Gastroesophageal sphincter (tissue), 4 donors: ENCODE results near the gene HECTD4. TPM values are rescaled to one million over a fixed set of nuclear protein-coding genes. Genes with fewer than 3 reads are reported as not detected.
"Not testable (repeated sequence)": the region's sequence is repeated elsewhere in the genome, so short reads cannot be mapped to it uniquely, and the experiment has no call there.

Source experiments
- ATAC-seq: fragments of 150-250 bp; one replicate; pipeline ENCODE4 v1.9.1; 2016; ENCODE audit warnings: mild to moderate bottlenecking, moderate library complexity
- H3K27ac ChIP-seq, 4 donors: fragments of 200-600 bp; sonication (generic) in 3 of 4; 1 replicate in 3 of 4; 2 replicates in 1 of 4; pipeline ENCODE4 v1.5.1; 2016 to 2019
- H3K27me3 ChIP-seq: fragments of 200-600 bp; sonication (generic); one replicate; pipeline ENCODE4 v1.5.1; 2019
- H3K36me3 ChIP-seq, 2 donors: fragments of 200-600 bp; sonication (generic); one replicate each; pipeline ENCODE4 v1.5.1; 2019; ENCODE audit warnings: control low read depth in 1 of 2
- H3K4me1 ChIP-seq, 3 donors: fragments of 200-600 bp; sonication (generic); 1 replicate in 2 of 3; 2 replicates in 1 of 3; pipeline ENCODE4 v1.5.1; 2016 to 2019; ENCODE audit warnings: control low read depth in 2 of 3
- H3K4me3 ChIP-seq, 2 donors: fragments of 200-600 bp; sonication (generic); one replicate each; pipeline ENCODE4 v1.5.1; 2019; ENCODE audit warnings: mild to moderate bottlenecking in 1 of 2, moderate library complexity in 1 of 2
- H3K9me3 ChIP-seq, 3 donors: fragments of 200-600 bp; sonication (generic); one replicate each; pipeline ENCODE4 v1.5.1; 2017 to 2019; ENCODE audit warnings: control low read depth in 2 of 3
- EP300 ChIP-seq: sonication (generic); formaldehyde crosslinking; IDR thresholded peaks from one replicate; pipeline ENCODE4 v1.6.1; 2017; ENCODE audit warnings: antibody characterized with exemption, mild to moderate bottlenecking
- POLR2A ChIP-seq, 2 donors: fragments of 450-650 bp; IDR thresholded peaks; one replicate each; pipeline ENCODE4 v1.6.1; 2017; ENCODE audit warnings: antibody characterized with exemption in 2 of 2, mild to moderate bottlenecking in 2 of 2, moderate library complexity in 1 of 2
- POLR2AphosphoS5 ChIP-seq: sonication (generic); formaldehyde crosslinking; IDR thresholded peaks from one replicate; pipeline ENCODE4 v1.6.1; 2017; ENCODE audit warnings: antibody characterized with exemption
- WGBS, 2 donors: methylation state at CpG; one replicate each; pipeline ENCODE4 v1.1.5; 2018; ENCODE audit warnings: low coverage in 1 of 2; 5-methylcytosine and 5-hydroxymethylcytosine counted together
- total RNA-seq, 4 donors: library from RNA; depleted of rRNA; stranded (reverse); fragments of >200 nt; gene quantifications; one replicate each; pipeline ENCODE4 v1.1.0, GENCODE V29; 2016
- TF ChIP-seq, protein P1 (sequence below), 4 experiments: fragments of 200-600 bp in 2 of 4; fragments of 450-650 bp in 2 of 4; sonication (generic) in 1 of 4; IDR thresholded peaks; one replicate each; pipeline ENCODE4 v1.5.1; 2017 to 2019; ENCODE audit warnings: antibody characterized with exemption in 4 of 4, mild to moderate bottlenecking in 2 of 4, moderate library complexity in 2 of 4

HECTD4 gene
- total RNA-seq, 4 donors from 2014 or later: 23.1 to 56.8 (median 42.3) TPM

DNA sequence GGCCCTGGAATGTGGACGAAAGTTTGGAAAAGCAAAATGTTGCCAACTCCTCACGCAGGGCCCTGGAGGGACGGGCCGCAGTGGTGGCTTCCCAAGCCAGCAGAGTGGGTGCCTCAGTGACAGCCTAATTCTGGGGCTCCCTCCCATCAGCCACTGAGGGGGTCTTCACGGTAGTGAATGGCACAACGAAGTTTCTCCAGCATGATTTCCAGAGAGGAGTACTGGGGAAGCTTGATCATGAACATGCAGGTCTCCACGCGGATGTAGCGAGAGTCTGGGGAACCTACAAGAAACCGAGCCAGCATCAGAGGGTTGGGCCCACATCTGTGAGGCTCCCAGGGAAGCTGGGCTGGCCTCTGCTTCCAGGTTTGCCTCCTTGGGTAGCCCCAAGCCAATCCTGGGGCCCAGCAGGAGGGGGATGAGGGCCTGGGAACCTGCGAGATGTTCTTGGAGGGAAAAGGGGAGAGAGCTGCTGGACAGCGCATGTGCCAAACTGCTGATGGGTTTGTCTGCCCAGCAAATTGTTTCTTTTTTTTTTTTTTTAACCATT is 219.9 kb downstream of the HECTD4 start:
- ATAC-seq: no peak
- no peaks in the 10 kb centered on the region for H3K27me3 ChIP-seq
- H3K27ac ChIP-seq: no peak overlapping the region
- WGBS, 2 donors: 92 to 98% methylated on average over 6 to 12 of the region's 12 CpGs
- peaks cover 0 to 86% of the 10 kb centered on the region in 2 donors for H3K36me3 ChIP-seq
- TF ChIP-seq EP300 (no peak), POLR2AphosphoS5 (no peak), POLR2A (IDR thresholded peaks at IDR 0.05) (no peak)
- TF ChIP-seq, protein P1, sequence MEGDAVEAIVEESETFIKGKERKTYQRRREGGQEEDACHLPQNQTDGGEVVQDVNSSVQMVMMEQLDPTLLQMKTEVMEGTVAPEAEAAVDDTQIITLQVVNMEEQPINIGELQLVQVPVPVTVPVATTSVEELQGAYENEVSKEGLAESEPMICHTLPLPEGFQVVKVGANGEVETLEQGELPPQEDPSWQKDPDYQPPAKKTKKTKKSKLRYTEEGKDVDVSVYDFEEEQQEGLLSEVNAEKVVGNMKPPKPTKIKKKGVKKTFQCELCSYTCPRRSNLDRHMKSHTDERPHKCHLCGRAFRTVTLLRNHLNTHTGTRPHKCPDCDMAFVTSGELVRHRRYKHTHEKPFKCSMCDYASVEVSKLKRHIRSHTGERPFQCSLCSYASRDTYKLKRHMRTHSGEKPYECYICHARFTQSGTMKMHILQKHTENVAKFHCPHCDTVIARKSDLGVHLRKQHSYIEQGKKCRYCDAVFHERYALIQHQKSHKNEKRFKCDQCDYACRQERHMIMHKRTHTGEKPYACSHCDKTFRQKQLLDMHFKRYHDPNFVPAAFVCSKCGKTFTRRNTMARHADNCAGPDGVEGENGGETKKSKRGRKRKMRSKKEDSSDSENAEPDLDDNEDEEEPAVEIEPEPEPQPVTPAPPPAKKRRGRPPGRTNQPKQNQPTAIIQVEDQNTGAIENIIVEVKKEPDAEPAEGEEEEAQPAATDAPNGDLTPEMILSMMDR (IDR thresholded peaks at IDR 0.05): no peak
- no peaks in the 10 kb centered on the region for H3K4me1 ChIP-seq
- H3K9me3 ChIP-seq: peaks cover 0 to 10% (median 0%) of the 10 kb centered on the region in 3 donors
- H3K4me3 ChIP-seq: no peak overlapping the region

DNA sequence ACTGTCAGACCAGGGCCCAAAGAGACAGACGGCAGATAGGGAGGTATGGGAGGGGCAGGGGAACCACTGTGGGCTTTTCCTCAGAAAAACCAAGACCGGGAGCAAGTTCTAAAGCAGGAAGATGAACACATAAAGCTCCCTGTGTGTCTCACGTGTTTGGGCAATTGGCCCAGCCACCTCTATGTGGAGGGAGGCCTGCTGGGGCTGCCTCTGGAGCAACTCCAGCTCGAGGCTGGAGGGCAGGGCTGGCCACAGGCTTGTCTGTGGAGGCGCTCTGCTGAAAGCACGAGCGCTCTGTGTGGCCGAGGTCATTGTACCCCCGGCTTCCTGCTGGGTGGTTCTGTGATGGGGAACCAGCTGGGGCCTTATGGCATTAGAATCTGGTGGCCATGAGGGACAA is 220.5 kb downstream of the HECTD4 start:
- Histone ChIP-seq H3K4me1 (no peaks in the 10 kb centered on the region), H3K4me3 (no peak overlapping the region), H3K27ac (no peak overlapping the region), H3K27me3 (no peaks in the 10 kb centered on the region), H3K9me3 (peaks cover 0 to 10% (median 0%) of the 10 kb centered on the region in 3 donors), H3K36me3 (peaks cover 0 to 87% of the 10 kb centered on the region in 2 donors)
- TF ChIP-seq, protein P1 (IDR thresholded peaks at IDR 0.05): no peak
- TF ChIP-seq POLR2A (IDR thresholded peaks at IDR 0.05) (no peak), EP300 (no peak)
- WGBS, 2 donors: 90% methylated on average over 4 of the region's 9 CpGs; no CpG with 5 or more reads in 1 of the 2 donors
- no peak for ATAC-seq

DNA sequence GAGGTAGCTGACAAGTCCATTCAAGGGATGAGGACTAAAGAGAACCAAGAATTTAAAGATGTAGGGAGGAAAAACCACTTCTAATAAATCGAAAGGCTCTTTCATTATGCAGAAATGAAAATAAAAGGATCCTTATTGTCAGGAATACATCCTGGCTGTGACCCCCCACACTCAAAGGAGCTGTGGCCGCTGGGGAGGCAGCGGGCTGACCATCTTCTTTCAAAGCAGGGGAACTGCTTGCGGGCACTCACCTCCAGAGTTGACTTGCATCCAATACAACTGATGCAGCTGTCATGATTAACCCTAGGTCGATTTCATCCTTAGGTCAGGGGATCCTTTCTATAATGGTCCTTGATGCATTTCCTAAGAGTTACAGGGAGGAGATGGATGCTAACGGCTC is 221.6 kb downstream of the HECTD4 start:
- no peak overlapping the region for H3K4me3 ChIP-seq
- 90 to 94% methylated on average over 2 to 6 of the region's 6 CpGs for WGBS, 2 donors
- ATAC-seq: no peak
- peaks cover 0 to 10% (median 0%) of the 10 kb centered on the region in 3 donors for H3K9me3 ChIP-seq
- peaks cover 0 to 78% of the 10 kb centered on the region in 2 donors for H3K36me3 ChIP-seq
- no peaks in the 10 kb centered on the region for H3K4me1 ChIP-seq
- H3K27ac ChIP-seq: no peak overlapping the region
- TF ChIP-seq EP300 (no peak), POLR2AphosphoS5 (no peak), POLR2A (IDR thresholded peaks at IDR 0.05) (no peak)
- TF ChIP-seq, protein P1 (IDR thresholded peaks at IDR 0.05): no peak
- H3K27me3 ChIP-seq: no peaks in the 10 kb centered on the region

DNA sequence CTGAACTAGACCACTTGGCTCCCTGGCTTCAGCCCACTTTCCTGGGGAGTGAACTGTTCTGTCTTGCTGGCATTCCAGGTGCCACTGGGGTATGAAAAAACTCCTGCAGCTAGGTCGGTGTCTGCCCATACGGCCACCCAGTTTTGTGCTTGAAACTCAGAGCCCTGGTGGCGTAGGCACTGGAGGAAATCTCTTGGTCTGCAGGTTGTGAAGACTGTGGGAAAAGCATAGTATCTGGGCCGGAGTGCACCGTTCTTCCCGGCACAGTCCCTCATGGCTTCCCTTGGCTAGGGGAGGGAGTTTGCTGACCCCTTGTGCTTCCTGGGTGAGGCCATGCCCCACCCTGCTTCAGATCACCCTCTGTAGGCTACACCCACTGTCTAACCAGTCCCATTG is 223.1 kb downstream of the HECTD4 start:
- Histone ChIP-seq H3K27ac (no peak overlapping the region), H3K4me3 (no peak overlapping the region), H3K4me1 (no peaks in the 10 kb centered on the region), H3K9me3 (peaks cover 0 to 10% (median 0%) of the 10 kb centered on the region in 3 donors), H3K36me3 (peaks cover 0 to 82% of the 10 kb centered on the region in 2 donors), H3K27me3 (no peaks in the 10 kb centered on the region)
- WGBS, 2 donors: no CpG with 5 or more reads among the region's 6 CpGs
- no peak for ATAC-seq
- TF ChIP-seq EP300 (no peak), POLR2AphosphoS5 (no peak), POLR2A (IDR thresholded peaks at IDR 0.05) (no peak)
- TF ChIP-seq, protein P1 (IDR thresholded peaks at IDR 0.05): no peak

DNA sequence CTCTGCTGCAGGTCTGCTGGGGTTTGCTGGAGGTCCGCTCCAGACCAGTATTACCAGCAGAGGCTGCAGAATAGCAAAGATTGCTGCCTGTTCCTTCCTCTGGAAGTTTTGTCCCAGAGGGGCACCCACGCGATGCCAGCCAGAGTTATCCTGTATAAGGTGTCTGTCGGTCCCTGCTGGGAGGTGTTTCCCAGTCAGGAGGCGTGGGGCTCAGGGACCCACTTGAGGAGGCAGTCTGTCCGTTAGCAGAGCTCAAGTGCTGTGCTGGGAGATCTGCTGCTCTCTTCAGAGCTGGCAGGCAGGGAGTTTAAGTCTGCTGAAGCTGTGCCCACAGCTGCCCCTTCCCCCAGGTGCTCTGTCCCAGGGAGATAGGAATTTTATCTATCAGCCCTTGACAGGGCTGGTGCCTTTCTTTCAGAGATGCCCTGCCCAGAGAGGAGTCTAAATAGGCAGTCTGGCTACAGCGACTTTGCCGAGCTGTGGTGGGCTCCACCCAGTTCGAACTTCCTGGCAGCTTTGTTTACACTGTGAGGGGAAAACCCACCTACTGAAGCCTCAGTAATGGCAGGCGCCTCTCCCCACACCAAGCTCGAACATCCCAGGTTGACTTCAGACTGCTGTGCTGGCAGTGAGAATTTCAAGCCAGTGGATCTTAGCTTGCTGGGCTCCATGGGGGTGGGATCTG is 223.6 kb downstream of the HECTD4 start:
- 80 to 86% methylated on average over 1 to 2 of the region's 11 CpGs for WGBS, 2 donors
- H3K9me3 ChIP-seq, H3K27me3 ChIP-seq, H3K27ac ChIP-seq, H3K4me3 ChIP-seq, ATAC-seq, H3K4me1 ChIP-seq: not testable (repeated sequence)
- H3K36me3 ChIP-seq: peaks cover 0 to 82% of the 10 kb centered on the region in 2 donors
